GM18507 (cell line): ENCODE measurements around the gene SRRM2.

Experiments used
- DNase-seq: peaks from one replicate; pipeline ENCODE4 v3.0.0; 2011; ENCODE audit warnings: low read depth; ENCODE audit not compliant: insufficient read length; ENCODE audit errors: extremely low spot score
- FAIRE-seq: peaks from 2 replicates; lab custom pipeline; 2011; peaks lifted over from hg19 to GRCh38; lab: Jason Lieb, UNC

Gene SRRM2

DNA sequence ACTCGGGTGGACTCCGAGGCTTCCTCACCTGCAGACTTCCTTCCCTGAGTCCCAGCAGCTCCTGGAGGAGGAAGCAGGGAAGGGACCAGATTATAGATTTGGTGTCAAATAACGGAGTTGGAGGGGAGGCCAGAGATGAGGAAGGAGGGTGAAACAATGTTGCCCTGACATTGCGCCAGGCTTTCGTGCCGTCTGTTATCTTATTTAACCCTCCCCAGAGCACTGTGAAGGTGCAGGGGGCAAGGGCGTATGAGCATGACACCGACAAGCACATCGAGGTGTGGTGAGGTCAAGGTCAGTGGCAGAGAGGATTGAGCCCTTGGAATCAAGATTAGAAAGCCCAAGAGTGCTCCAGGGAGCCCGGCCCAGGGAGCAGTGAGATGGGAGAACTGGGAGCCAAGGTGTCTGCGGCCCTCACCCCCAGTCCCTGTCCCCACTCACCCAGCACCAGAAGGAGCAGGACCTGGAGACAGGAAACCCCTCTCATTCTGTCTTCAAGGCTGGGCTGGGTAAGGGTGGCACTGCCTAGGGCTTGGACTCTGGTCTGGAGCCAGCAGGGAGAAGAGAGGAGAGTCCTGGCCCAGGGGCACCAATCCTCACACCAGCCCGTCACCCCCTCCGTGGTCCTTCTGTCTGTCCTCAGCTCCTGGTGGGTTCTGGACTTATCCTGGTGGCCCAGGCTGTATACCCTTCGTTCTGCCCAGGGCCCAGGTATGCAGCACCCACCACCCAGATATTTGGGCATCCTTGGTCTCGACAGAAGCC, 33.8 kb downstream of the SRRM2 start:
- no peak for DNase-seq
- FAIRE-seq: no peak

DNA sequence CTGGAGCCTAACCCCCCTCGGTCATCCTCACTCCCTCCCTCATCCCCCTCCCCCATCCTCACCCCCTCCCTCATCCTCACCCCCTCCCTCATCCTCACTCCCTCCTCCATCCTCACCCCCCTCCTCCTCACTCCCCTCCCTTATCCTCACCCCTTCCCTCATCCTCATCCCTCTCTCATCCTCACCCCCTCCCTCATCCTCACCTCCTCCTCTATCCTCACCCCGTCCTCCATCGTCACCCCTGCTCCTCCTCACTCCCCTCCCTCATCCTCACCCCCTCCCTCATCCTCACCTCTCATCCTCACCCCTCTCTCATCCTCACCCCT, 34.4 kb downstream of the SRRM2 start:
- DNase-seq (no peak), FAIRE-seq (no peak)

DNA sequence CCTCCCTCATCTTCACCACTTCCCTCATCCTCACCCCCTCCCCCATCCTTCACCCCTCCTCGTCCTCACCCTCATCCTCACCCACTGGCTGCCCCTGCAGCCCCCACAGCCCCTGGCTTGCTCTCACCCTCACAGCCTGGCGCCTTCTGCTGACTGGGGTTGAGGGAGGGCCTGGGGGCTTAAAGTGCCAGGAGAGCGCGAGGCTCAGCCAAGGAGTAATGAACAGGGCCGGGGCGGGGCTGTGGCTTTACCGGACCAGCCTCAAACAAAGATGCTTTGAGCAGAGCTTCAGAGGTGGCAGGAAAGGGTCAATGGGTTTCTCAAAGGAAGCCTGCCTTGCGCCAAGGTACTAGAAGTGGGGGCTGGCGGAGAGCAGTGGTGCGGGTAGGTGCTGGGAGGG, 35.0 kb downstream of the SRRM2 start, which contains the start of gene PRSS33:
PRSS33 (minus strand) TSS at position 155 of the 400 bp plus-strand sequence. CDS start 1,013 bp downstream, outside the sequence.
- FAIRE-seq: no peak
- DNase-seq: no peak

DNA sequence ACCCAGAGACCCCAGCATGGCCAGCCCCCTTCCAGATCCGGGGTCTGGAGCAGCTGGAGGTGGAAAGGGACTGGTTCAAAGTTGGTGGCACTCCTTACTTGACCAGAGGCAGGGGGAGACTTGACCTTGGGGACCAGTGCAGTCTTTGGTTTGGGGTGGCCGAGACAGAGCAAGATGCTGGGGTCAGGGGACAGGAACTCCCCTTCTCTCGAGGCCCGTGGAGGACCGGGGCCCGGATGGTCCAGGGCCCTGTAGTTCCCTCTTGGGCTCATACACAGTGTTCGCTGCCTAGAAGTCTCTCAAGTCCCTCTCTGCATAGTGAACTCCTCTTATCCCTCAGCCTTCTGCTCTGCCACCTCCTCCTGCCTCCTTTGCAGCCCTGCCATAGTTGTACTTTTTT, 35.5 kb downstream of the SRRM2 start:
- FAIRE-seq: no peak
- DNase-seq: no peak

DNA sequence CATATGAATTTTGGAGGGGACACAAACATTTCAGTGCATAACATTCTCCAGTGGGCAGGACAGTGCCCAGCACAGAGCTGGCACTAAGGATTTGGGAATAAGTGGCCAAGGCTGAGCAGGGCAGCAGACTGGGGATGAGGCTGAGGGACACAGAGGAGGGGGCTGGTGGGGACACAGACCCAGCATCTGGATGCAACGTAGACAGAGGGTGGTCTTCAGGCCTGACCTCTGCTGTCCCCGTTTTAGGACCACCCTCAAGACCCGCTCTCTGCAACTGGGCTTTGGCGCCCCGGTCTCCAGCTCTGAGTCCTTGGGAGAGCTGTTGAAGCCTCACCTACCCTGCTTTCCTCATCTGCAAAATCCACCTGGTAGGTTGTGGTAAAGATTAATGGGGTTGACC, 38.2 kb downstream of the SRRM2 start:
- FAIRE-seq: no peak
- DNase-seq: no peak

DNA sequence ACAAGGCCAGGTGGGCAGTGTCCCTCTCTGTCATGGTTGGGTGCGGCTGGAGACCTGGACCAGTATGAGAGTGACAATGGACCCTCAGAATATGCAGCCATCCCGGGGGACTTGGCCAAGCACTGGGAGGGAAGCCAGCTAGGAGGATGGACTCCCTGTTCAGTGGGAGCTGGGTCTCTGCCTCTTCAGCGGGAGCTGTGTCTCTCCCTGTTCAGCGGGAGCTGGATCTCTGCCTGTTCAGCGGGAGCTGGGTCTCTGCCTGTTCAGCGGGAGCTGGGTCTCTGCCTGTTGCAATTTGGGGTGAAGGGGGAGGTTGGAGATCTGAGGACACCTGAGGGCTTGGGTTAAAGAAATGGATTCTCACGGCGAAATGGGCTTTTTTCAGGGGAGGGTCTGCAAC, 38.7 kb downstream of the SRRM2 start:
- FAIRE-seq (no peak), DNase-seq (no peak)

DNA sequence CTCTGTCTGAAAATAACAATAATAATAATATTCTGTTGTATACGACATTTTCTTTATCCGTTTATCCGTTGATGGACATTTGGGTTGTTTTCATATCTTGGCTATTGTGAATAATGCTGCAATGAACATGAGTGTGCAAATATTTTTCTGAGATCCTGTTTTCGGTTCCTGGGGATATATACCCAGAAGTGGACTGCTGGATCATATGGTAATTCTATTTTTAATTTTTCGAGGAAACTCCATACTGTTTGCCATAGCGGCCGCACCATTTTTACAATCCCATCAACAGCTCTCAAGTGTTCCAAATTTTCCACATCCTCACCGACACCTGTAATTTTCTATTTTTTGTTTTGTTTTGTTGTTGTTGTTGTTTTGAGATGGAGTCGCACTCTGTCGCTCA, 40.5 kb downstream of the SRRM2 start:
- FAIRE-seq (no peak), DNase-seq (no peak)

DNA sequence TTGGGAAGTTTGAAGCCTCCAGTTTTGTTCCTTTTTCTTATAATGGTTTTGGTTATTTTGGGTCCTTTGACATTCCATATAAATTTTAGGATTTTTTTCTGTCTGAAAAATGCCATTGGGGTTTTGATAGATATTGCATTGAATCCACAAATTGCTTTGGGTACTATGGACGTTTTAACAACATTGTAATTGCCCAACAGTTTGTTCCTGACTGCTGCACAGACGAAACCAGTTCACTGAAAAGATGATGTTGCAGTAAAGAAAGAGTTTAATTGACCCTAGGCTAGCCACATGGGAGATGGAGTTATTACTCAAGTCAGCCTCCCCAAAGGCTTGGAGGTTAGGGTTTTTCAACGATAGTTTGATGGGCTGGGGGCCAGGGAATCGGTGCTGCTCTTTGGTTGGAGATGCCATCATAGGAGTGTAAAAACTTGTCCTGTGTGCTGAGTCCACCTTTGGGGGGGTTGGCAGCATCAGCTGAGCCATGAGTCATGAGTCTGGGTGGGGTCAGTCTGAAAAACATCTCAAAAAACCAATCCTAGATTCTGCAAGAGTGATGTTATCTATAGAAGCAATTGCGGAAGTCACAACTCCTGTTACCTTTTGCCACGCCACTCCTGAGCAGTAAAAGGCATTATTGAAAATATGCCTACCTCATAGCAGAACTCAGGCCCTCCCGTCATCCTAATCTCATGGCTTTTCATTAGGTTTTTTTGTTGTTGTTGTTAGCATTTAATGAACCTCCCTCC, 43.1 kb downstream of the SRRM2 start:
- DNase-seq (no peak), FAIRE-seq (no peak)

DNA sequence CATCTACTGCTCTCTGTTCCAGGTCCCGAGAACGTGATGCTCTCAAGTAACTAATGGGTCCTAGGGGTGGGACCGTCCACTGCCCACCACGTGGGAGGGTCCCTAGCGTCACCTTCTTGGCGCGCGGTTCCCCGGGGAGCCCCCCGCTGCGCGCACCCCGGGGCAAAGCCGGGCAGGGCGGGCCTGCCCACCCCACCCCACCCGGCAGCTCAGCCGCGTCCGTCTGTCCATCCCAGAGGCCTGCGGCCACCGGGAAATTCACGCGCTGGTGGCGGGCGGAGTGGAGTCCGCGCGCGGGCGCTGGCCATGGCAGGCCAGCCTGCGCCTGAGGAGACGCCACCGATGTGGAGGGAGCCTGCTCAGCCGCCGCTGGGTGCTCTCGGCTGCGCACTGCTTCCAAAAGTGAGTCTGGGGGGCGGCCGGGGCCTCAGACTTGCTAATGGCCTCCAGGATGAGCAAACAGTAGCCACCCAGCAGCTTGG, 46.3 kb downstream of the SRRM2 start:
- DNase-seq (no peak), FAIRE-seq (no peak)

DNA sequence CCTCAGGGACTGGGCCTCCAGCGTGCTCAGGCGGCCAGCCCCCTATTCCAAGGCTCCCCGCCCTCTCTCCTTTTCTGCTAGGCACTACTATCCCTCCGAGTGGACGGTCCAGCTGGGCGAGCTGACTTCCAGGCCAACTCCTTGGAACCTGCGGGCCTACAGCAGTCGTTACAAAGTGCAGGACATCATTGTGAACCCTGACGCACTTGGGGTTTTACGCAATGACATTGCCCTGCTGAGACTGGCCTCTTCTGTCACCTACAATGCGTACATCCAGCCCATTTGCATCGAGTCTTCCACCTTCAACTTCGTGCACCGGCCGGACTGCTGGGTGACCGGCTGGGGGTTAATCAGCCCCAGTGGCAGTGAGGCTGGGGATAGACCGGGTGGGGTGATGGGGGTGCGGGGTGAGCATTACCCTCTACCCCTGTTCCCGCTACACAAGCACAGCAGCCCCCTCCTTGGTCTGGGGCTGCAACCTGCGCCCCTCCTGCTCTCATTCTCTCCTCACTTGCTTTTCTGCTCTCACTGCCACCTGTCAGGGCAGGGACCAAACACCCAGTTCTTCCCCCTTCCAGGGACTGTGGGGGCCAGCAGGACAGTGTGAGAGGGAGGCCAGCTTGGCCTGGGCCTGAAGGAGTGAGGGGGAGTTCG, 46.9 kb downstream of the SRRM2 start:
- no peak for FAIRE-seq
- no peak for DNase-seq

DNA sequence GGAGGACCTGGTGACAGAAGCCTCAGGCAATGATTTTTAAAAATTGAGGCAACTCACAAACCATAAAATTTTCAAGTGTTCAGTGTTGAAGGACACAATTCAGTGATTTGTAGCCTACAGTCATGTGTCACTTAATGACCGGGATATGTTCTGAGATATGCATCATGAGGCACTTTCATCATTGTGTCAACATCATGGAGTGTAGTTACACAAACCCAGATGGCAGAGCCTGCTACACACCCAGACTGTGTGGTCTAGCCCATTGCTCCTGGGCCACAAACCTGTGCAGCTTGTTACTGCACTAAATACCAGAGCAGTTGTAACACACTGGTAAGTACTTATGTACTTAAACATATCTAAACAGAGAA, 47.4 kb downstream of the SRRM2 start:
- DNase-seq (no peak), FAIRE-seq (no peak)

DNA sequence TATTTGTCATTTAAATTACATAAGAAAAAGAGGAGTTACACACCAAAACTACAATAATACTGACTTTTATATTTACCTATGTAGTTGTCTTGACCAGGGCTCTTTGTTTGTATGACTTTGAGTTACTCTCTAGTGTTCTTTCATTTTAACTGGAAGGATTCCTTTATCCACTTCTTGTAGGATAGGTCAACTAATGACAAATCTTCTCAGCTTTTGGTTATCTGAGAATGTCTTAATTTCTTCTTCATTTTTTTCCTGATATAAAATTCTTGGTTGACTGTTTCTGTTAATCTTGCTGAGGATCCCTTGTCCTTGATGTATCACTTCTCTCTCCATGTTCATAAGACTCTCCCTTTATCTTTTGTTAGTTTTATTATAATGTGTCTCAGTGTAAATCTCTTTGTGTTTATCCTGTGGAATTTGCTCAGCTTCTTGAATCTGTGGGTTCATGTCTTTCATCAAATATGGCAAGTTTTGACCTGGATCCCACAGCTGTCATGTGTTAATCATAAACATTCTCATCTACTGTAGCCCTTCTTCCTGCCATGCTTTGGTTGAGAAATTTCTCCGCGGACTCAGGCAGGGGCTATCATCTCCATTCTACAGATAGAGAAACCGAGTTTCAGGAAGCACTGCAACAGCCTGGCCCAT, 51.2 kb downstream of the SRRM2 start:
- no peak for DNase-seq
- no peak for FAIRE-seq

DNA sequence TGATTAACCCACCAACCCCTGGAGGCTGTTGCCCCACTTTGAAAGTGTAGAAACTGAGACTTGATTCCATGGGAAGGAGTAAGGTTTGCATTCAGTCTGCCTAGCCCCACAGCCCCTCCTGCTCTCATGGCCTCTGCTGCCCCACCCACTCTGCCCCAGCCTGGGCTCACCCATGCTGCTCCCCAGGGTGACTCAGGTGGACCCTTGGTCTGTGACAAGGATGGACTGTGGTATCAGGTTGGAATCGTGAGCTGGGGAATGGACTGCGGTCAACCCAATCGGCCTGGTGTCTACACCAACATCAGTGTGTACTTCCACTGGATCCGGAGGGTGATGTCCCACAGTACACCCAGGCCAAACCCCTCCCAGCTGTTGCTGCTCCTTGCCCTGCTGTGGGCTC, 52.3 kb downstream of the SRRM2 start:
- DNase-seq (no peak), FAIRE-seq (no peak)

DNA sequence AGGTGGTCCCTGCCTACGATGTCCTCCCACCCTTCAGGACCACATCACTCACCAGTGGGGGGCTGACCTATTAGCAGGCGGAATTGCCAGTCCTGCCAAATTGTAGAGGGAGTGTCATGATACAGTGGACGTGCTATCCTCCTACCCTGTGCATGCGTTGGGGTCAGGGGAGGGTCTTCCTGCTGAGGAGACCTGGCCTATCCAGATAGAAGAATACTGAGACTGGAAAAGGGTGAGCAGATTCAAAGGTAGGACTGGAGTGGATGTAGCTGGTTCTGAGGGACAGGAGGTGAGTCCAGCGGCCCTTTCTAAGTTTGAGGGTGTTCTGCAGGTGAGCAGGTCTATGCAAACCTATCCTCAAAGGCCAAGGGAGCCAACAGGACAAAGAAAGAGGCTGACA, 53.8 kb downstream of the SRRM2 start:
- FAIRE-seq (no peak), DNase-seq (no peak)

DNA sequence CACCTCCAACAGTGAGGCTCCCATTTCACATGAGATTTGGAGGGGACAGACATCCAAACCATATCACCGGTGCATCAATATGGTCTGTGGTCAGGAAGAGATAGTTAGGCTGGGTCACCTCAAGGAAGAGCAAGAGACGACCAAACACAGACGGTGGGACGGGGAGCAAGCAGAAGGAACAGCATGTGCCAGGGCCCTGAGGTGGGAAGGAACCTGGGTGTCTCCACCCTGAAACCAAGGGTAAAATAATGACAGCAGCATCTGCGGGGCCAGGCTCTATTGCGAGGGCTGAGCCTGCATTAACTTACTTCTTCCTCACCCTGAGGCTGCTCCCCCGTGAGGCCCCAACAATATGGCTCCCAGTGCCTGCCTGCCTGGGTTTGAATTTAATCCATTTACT, 55.7 kb downstream of the SRRM2 start:
- FAIRE-seq (no peak), DNase-seq (no peak)

DNA sequence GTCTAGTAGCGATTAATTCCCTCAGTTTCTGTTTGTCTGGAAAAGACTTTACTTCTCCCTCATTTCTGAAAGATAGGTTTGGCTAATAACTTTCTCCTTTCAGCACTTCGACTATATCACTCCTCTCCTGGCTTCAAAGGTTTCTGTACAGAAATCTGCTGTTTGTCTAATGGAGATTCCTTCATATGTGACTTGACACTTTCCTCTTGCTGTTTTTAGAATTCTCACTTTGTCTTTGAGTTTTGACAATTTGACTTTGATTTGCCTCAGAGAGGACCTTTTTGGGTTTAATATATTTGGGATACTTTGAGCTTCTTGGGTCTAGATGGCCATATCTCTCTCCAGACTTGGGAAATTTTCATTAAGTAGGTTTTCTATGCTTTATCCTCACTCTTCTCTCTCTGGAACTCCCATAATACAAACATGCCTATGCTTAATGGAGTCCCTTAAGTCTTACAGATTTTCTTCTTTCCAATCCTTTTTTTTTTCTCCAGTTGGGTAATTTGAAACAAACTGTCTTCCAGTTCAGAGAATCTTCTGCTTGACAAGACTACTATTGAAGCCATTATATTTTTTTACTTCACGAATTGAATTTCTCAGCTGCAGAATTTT, 56.8 kb downstream of the SRRM2 start:
- FAIRE-seq (no peak), DNase-seq (no peak)

DNA sequence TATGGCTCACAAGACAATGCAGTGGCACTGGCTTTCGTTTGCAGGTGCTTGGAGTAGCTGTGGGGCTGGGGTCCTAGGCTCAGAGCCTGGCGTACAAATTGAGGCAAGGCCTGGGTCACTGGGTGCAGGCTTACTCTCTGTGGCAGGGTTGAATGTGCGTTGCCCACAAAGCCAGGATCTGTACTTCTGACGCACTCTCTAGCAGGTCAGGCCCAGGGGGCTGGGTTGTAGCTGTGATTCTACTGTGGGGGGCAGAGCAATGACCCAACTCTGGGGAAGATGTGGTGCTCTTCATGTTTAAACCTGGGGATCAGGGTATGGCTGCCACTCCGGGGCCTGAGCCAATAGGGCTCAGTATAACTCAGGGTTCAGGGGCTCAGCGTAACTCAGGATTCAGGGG, 58.2 kb downstream of the SRRM2 start:
- FAIRE-seq (no peak), DNase-seq (no peak)

DNA sequence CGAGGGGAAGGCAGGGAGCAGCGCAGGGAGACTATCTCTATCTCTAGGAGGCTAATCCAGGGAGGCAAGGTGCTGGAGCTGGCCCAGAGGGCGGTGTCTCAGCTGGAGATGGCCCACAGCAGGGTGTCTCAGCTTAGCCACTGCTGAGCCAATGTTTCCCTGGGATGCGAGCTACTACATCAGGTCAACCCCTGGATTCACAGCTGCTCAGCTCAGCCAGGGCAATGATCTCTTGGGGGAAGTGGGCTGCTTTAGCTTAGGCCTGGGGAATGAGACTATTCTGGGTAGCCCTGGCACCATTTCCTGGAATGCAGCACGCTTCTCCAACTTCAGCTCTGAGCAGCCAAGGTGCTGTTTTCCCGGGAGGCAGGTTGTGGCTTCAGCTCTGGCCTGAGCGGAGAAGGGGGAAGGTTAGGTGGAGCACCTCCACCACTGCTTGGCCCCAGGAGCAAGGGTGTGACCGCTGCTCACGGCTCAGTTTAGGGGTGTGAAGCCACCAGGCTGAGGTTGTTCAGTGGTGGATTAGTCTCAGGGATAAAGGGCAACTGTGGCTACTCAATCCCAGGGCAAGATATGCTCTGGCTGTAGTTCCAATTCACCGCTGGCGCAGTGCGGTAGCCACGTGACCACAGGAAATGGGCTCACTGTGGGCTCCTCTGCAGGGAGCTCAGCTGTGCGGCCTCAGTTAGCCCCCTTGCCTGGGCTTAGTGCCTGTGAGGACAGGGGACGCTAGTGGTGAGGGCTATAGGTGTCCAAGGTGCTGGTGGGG, 59.4 kb downstream of the SRRM2 start:
- FAIRE-seq (no peak), DNase-seq (no peak)

DNA sequence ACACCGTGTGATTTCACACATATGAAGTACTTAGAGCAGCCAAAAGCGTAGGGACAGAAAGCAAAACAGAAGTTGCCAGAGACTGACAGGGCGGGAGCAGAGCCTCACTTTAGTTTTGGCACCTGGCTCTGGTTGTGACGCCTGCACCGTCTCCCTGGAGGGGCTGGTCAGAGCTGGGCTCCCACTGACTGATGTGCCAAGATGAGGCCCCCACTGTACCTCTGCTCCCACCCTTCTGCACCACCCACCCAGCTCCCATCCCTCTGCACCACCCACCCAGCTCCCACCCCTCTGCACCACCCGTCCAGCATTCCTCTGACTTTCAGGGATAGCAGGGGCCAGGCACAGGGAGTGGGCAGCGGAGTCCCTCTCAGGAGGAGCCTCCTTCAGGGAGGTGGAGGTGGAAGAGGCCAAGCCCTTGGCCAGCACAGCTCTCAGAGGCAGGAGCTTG, 61.4 kb downstream of the SRRM2 start:
- DNase-seq: no peak
- FAIRE-seq: no peak
